ENCODE measurements around the gene LYRM9.
A peak's percentile ranks its signal among the peaks of the same experiment; 100 is the strongest.

Gene LYRM9

GRCh38 chr17:27915709-27916108 is 22.5 kb upstream of the LYRM9 start:
- no peak overlapping the region for H3K27ac ChIP-seq (ENCODE audit: extremely low read depth, low read depth, low read length)
- POLR2A ChIA-PET: interaction anchor here (0.6 to 2.2 kb wide), 2 partner anchors 22 to 125 kb away, joined by 4 to 12 read pairs; partner anchors contain the start of gene LYRM9
- peaks cover 5% of the 10 kb centered on the region; the same call in 1 of the 2 replicates for H3K4me1 ChIP-seq (ENCODE audit: control insufficient read depth, insufficient read depth, low read length)
- CTCF ChIA-PET: interaction anchor here (0.5 to 1.6 kb wide), 3 partner anchors 22 to 111 kb away, joined by 4 to 7 read pairs (median 7); partner anchors contain the start of gene LYRM9
- no peaks in the 10 kb centered on the region for H3K9me3 ChIP-seq (ENCODE audit: control insufficient read depth, insufficient read depth, low read depth, low read length)
- no peaks in the 10 kb centered on the region for H3K36me3 ChIP-seq (ENCODE audit: control insufficient read depth in 2 of 2, insufficient read depth in 1 of 2, low read length in 2 of 2)
- no peak overlapping the region for H3K4me3 ChIP-seq (ENCODE audit: low read depth, low read length)
- TF ChIP-seq ZNF112 (tag by site-specific recombination; IDR thresholded peaks at IDR 0.05) (no peak), OVOL3 (tag by site-specific recombination; IDR thresholded peaks at IDR 0.05) (no peak), ZNF792 (tag by site-specific recombination; IDR thresholded peaks at IDR 0.05) (no peak), ZNF23 (tag by site-specific recombination; IDR thresholded peaks at IDR 0.05; ENCODE audit: borderline replicate concordance) (no peak), ZBTB1 (tag by site-specific recombination; IDR thresholded peaks at IDR 0.05) (peak; percentile 51; the same call in 1 of the 2 replicates), ZNF148 (tag by site-specific recombination; IDR thresholded peaks at IDR 0.05; ENCODE audit: borderline replicate concordance) (no peak), ZNF391 (tag by site-specific recombination; IDR thresholded peaks at IDR 0.05; ENCODE audit: borderline replicate concordance, low read depth) (no peak), ZFP69B (tag by site-specific recombination; IDR thresholded peaks at IDR 0.05) (no peak), ZNF785 (tag by site-specific recombination; IDR thresholded peaks at IDR 0.05) (no peak), ZNF555 (tag by site-specific recombination; conservative IDR thresholded peaks at IDR 0.05) (no peak), MYNN (tag by site-specific recombination; IDR thresholded peaks at IDR 0.05; ENCODE audit: borderline replicate concordance) (no peak), ZNF221 (tag by site-specific recombination; IDR thresholded peaks at IDR 0.05; ENCODE audit: borderline replicate concordance) (no peak), ZNF837 (tag by site-specific recombination; IDR thresholded peaks at IDR 0.05) (no peak), ZNF354C (tag by site-specific recombination; IDR thresholded peaks at IDR 0.05; ENCODE audit: borderline replicate concordance, low read depth) (no peak), ZNF704 (tag by site-specific recombination; IDR thresholded peaks at IDR 0.05) (no peak), ZIC2 (tag by site-specific recombination; IDR thresholded peaks at IDR 0.05) (peak; percentile 99), KLF10 (tag by site-specific recombination; IDR thresholded peaks at IDR 0.05) (peak; percentile 63; the same call in 1 of the 2 replicates), ZNF449 (tag by site-specific recombination; IDR thresholded peaks at IDR 0.05) (no peak), ZNF514 (tag by site-specific recombination; IDR thresholded peaks at IDR 0.05) (no peak), SCRT2 (tag by site-specific recombination; IDR thresholded peaks at IDR 0.05) (no peak), ZNF292 (tag by site-specific recombination; IDR thresholded peaks at IDR 0.05; ENCODE audit: borderline replicate concordance, low read depth) (no peak), GLI2 (tag by site-specific recombination; IDR thresholded peaks at IDR 0.05; ENCODE audit: borderline replicate concordance, low read depth) (peak; percentile 88; the same call in 1 of the 2 replicates), ZNF324 (tag by site-specific recombination; IDR thresholded peaks at IDR 0.05) (no peak), ZNF558 (tag by site-specific recombination; IDR thresholded peaks at IDR 0.05) (no peak), ZNF544 (tag by site-specific recombination; IDR thresholded peaks at IDR 0.05) (no peak), SCRT1 (tag by site-specific recombination; IDR thresholded peaks at IDR 0.05; ENCODE audit: borderline replicate concordance) (no peak), GLI4 (tag by site-specific recombination; IDR thresholded peaks at IDR 0.05) (no peak), EGR2 (tag by site-specific recombination; IDR thresholded peaks at IDR 0.05; ENCODE audit: low read depth) (no peak)
- TF ChIP-seq, protein P1, sequence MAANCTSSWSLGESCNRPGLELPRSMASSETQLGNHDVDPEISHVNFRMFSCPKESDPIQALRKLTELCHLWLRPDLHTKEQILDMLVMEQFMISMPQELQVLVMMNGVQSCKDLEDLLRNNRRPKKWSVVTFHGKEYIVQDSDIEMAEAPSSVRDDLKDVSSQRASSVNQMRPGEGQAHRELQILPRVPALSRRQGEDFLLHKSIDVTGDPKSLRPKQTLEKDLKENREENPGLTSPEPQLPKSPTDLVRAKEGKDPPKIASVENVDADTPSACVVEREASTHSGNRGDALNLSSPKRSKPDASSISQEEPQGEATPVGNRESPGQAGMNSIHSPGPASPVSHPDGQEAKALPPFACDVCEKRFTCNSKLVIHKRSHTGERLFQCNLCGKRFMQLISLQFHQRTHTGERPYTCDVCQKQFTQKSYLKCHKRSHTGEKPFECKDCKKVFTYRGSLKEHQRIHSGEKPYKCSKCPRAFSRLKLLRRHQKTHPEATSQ (tag by site-specific recombination; IDR thresholded peaks at IDR 0.05): no peak
- TF ChIP-seq, protein P2, sequence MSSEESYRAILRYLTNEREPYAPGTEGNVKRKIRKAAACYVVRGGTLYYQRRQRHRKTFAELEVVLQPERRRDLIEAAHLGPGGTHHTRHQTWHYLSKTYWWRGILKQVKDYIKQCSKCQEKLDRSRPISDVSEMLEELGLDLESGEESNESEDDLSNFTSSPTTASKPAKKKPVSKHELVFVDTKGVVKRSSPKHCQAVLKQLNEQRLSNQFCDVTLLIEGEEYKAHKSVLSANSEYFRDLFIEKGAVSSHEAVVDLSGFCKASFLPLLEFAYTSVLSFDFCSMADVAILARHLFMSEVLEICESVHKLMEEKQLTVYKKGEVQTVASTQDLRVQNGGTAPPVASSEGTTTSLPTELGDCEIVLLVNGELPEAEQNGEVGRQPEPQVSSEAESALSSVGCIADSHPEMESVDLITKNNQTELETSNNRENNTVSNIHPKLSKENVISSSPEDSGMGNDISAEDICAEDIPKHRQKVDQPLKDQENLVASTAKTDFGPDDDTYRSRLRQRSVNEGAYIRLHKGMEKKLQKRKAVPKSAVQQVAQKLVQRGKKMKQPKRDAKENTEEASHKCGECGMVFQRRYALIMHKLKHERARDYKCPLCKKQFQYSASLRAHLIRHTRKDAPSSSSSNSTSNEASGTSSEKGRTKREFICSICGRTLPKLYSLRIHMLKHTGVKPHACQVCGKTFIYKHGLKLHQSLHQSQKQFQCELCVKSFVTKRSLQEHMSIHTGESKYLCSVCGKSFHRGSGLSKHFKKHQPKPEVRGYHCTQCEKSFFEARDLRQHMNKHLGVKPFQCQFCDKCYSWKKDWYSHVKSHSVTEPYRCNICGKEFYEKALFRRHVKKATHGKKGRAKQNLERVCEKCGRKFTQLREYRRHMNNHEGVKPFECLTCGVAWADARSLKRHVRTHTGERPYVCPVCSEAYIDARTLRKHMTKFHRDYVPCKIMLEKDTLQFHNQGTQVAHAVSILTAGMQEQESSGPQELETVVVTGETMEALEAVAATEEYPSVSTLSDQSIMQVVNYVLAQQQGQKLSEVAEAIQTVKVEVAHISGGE (tag by site-specific recombination; conservative IDR thresholded peaks at IDR 0.05; ENCODE audit: low read depth): no peak

Data from HEK293 (cell line).